Left colon (tissue), 2 donors: Measurements from ENCODE around the gene ESRRB. TPM values are rescaled to one million over a fixed set of nuclear protein-coding genes. Genes with fewer than 3 reads are reported as not detected.

Source experiments
- total RNA-seq, 2 donors: library from RNA; stranded (reverse); fragmentation: NEBNext Ultra II Directional; extraction: Animal tissue kit (Norgen Biotek cat#: 25700); gene quantifications; one replicate each; pipeline ENCODE4 v1.2.1, GENCODE V29; 2021
- donor health status: DM: no; HTN: no; CAD: no.
- donor health status: DM: yes; HTN: yes; CAD: no.

ESRRB gene
- total RNA-seq, 2 donors from 2014 or later, result 0.06 to 0.18 TPM

Other genes with a start within 250 kb of the ESRRB start
- 10 to 100 TPM; 32.1 to 37.6 TPM for gene GPATCH2L, start 224.2 kb upstream of the ESRRB start, total RNA-seq